Stimulated activated CD4-positive, alpha-beta T cell treated with anti-CD3 and anti-CD28 coated beads, Interleukin-15, amount 100 ng/mL, for 1 hour (primary cell): Measurements from ENCODE around the gene AIFM1.

Source experiments
- DNase-seq, 2 donors: peaks; one replicate each; pipeline ENCODE4 v3.0.0-alpha.2; 2020; ENCODE audit warnings: low read depth in 1 of 2, low spot score in 1 of 2

The AIFM1 gene

GRCh38 chrX:130165703-130166502, at the start of gene AIFM1:
TSS of gene AIFM1 (minus strand) at chrX:130165841. CDS start at chrX:130165656, 185 bp downstream.
- peak; percentile 66 to 69 for DNase-seq

GRCh38 chrX:130213376-130213775, 47.7 kb upstream of the AIFM1 start:
- no peak for DNase-seq

- DNase-seq: no peak
Observed at GRCh38 chrX:130212371-130212770, 46.7 kb upstream of the AIFM1 start.

GRCh38 chrX:130211415-130212186, 46.0 kb upstream of the AIFM1 start:
- no peak for DNase-seq

GRCh38 chrX:130204647-130205046, 39.0 kb upstream of the AIFM1 start:
- DNase-seq: no peak

GRCh38 chrX:130197464-130197863, 31.8 kb upstream of the AIFM1 start:
- no peak for DNase-seq

GRCh38 chrX:130196466-130196865, 30.8 kb upstream of the AIFM1 start:
- no peak for DNase-seq

GRCh38 chrX:130190801-130191200, 25.2 kb upstream of the AIFM1 start:
- DNase-seq: no peak

- DNase-seq: no peak
Observed at GRCh38 chrX:130186651-130187050, 21.0 kb upstream of the AIFM1 start.

- no peak for DNase-seq
Observed at GRCh38 chrX:130184857-130185256, 19.2 kb upstream of the AIFM1 start.

GRCh38 chrX:130184168-130184567, 18.5 kb upstream of the AIFM1 start:
- DNase-seq: no peak

- no peak for DNase-seq
Observed at GRCh38 chrX:130179579-130180215, 14.1 kb upstream of the AIFM1 start.

GRCh38 chrX:130179170-130179569, 13.5 kb upstream of the AIFM1 start:
- no peak for DNase-seq

- DNase-seq: no peak
Observed at GRCh38 chrX:130176942-130177341, 11.3 kb upstream of the AIFM1 start.

- DNase-seq: no peak
Observed at GRCh38 chrX:130176354-130176776, 10.7 kb upstream of the AIFM1 start.

GRCh38 chrX:130174937-130175336, 9.3 kb upstream of the AIFM1 start:
- no peak for DNase-seq

- DNase-seq: no peak
Observed at GRCh38 chrX:130174045-130174704, 8.5 kb upstream of the AIFM1 start.

GRCh38 chrX:130173190-130173895, 7.7 kb upstream of the AIFM1 start:
- DNase-seq: no peak

GRCh38 chrX:130172127-130172845, 6.6 kb upstream of the AIFM1 start:
- DNase-seq: no peak
